ENCODE results near the gene POLA1. TPM values are rescaled to one million over a fixed set of nuclear protein-coding genes. Genes with fewer than 3 reads are reported as not detected.

The POLA1 gene
- total RNA-seq, 1 donor from 2014 or later, result 18.7 TPM

- H3K27me3 Mint-ChIP-seq, result no peaks in the 10 kb centered on the region
- H3K27ac Mint-ChIP-seq, result no peak overlapping the region
- no peak for ATAC-seq (ENCODE audit: low read depth)
- ChIA-PET CTCF (interaction anchor here (1.4 kb wide), 1 partner anchor 11 kb away, joined by 8 read pairs; no protein-coding TSS in a partner anchor), POLR2A (no interaction called here)
- no peak for DNase-seq
- no peak for TF ChIP-seq CTCF (IDR thresholded peaks at IDR 0.05)
- no peaks in the 10 kb centered on the region for H3K4me1 Mint-ChIP-seq
- H3K9me3 Mint-ChIP-seq, result no peaks in the 10 kb centered on the region
- H3K36me3 Mint-ChIP-seq (ENCODE audit: low read depth), result peaks cover 47% of the 10 kb centered on the region
- H3K4me3 Mint-ChIP-seq, result no peak overlapping the region
- intact Hi-C loops (cut with micrococcal nuclease), result no loop called here
These were observed 134.4 kb downstream of the POLA1 start for GRCh38 chrX:24828147-24828546.

DNA sequence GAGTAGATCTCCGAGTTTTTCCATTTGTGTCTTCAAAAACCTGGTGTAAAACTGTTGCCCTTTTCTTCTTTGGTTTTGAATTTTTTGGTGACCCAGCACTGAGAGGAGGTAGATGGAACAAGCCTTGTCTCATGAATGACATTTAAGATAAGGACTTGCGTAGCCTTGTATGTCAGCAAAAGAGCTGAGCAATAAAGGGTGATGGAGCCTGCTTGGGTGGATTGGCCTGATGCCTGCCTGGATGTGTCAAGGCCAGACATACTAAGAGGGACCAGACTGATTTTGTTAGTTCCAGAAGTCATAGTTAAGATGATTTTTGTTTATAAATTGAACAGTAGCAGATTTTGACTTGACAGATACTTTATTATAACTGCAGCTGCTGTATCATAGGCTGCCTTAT lies 134.9 kb downstream of the POLA1 start:
- Mint-ChIP-seq H3K36me3 (ENCODE audit: low read depth) (peaks cover 47% of the 10 kb centered on the region), H3K27me3 (no peaks in the 10 kb centered on the region), H3K9me3 (no peaks in the 10 kb centered on the region), H3K27ac (no peak overlapping the region), H3K4me1 (no peaks in the 10 kb centered on the region), H3K4me3 (no peak overlapping the region)
- ChIA-PET POLR2A (no interaction called here), CTCF (interaction anchor here (0.7 to 1.4 kb wide), 2 partner anchors 10 to 11 kb away, joined by 3 to 8 read pairs; no protein-coding TSS in a partner anchor)
- DNase-seq (no peak), ATAC-seq (ENCODE audit: low read depth) (no peak)
- intact Hi-C loops (cut with micrococcal nuclease), result no loop called here
- TF ChIP-seq CTCF (IDR thresholded peaks at IDR 0.05), result no peak

DNA sequence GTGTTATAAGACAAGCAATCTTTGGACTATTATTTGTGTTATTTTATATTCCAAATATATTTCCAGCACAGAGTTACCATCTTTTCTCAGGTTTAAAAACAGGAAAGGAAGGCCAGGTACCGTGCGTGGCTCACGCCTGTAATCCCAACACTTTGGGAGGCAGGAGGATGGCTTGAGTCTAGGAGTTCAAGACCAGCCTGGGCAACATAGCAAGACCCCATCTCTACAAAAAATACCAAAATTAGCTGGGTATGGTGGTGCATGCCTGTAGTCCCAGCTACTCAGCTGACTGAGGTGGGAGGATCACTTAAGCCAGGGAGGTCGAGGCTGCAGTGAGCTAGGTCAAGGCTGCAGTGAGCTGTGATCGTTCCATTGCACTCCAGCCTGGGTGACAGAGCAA lies 140.0 kb downstream of the POLA1 start:
- TF ChIP-seq CTCF (IDR thresholded peaks at IDR 0.05), result no peak
- Mint-ChIP-seq H3K27ac (no peak overlapping the region), H3K27me3 (no peaks in the 10 kb centered on the region), H3K4me1 (peaks cover under 1% of the 10 kb centered on the region), H3K4me3 (no peak overlapping the region), H3K36me3 (ENCODE audit: low read depth) (peaks cover 24% of the 10 kb centered on the region), H3K9me3 (no peaks in the 10 kb centered on the region)
- ChIA-PET CTCF (no interaction called here), POLR2A (no interaction called here)
- ATAC-seq (ENCODE audit: low read depth) (no peak), DNase-seq (no peak)
- intact Hi-C loops (cut with micrococcal nuclease), result no loop called here

GRCh38 chrX:24837966-24838365 lies 144.2 kb downstream of the POLA1 start:
- ChIA-PET CTCF (interaction anchor here (0.9 to 2.8 kb wide), 5 partner anchors 10 to 306 kb away, joined by 3 to 27 read pairs (median 4); no protein-coding TSS in a partner anchor), POLR2A (no interaction called here)
- Mint-ChIP-seq H3K36me3 (ENCODE audit: low read depth) (peaks cover 13% of the 10 kb centered on the region), H3K4me1 (peaks cover 10% of the 10 kb centered on the region), H3K27ac (no peak overlapping the region), H3K27me3 (no peaks in the 10 kb centered on the region), H3K4me3 (no peak overlapping the region), H3K9me3 (no peaks in the 10 kb centered on the region)
- TF ChIP-seq CTCF (IDR thresholded peaks at IDR 0.05), result no peak
- intact Hi-C loops (cut with micrococcal nuclease), result loop anchor here (1.0 to 2.0 kb wide), 2 partner anchors 183 to 306 kb away; no protein-coding TSS in a partner anchor
- DNase-seq (no peak), ATAC-seq (ENCODE audit: low read depth) (no peak)

GRCh38 chrX:24838629-24839028 lies 144.9 kb downstream of the POLA1 start:
- Mint-ChIP-seq H3K36me3 (ENCODE audit: low read depth) (peaks cover 13% of the 10 kb centered on the region), H3K4me3 (no peak overlapping the region), H3K27ac (no peak overlapping the region), H3K9me3 (no peaks in the 10 kb centered on the region), H3K27me3 (no peaks in the 10 kb centered on the region), H3K4me1 (peaks cover 10% of the 10 kb centered on the region)
- intact Hi-C loops (cut with micrococcal nuclease), result loop anchor here (1.0 to 2.0 kb wide), 2 partner anchors 182 to 306 kb away; no protein-coding TSS in a partner anchor
- DNase-seq (no peak), ATAC-seq (ENCODE audit: low read depth) (no peak)
- POLR2A ChIA-PET, result no interaction called here
- TF ChIP-seq CTCF (IDR thresholded peaks at IDR 0.05), result no peak
- CTCF ChIA-PET, result interaction anchor here (0.9 to 2.8 kb wide), 7 partner anchors 9 to 306 kb away, joined by 3 to 27 read pairs (median 5); no protein-coding TSS in a partner anchor
